Endodermal cell (in vitro differentiated cells): ENCODE data around the gene GORAB. TPM values are rescaled to one million over a fixed set of nuclear protein-coding genes. Genes with fewer than 3 reads are reported as not detected.

Source experiments
- DNase-seq: peaks from one replicate; pipeline ENCODE4 v3.0.0-alpha.2; 2017
- H3K27ac ChIP-seq: 2 replicates; pipeline ENCODE4 v1.5.1; 2013; ENCODE audit warnings: mild to moderate bottlenecking, low read depth, low read length, moderate library complexity
- H3K27me3 ChIP-seq: 2 replicates; pipeline ENCODE4 v1.6.1; 2013; ENCODE audit warnings: mild to moderate bottlenecking, low read length, moderate library complexity; ENCODE audit not compliant: insufficient read depth, control insufficient read depth, poor library complexity, severe bottlenecking
- H3K36me3 ChIP-seq: 2 replicates; pipeline ENCODE4 v1.7.0; 2013; ENCODE audit warnings: mild to moderate bottlenecking, low read length, moderate library complexity; ENCODE audit not compliant: control insufficient read depth, insufficient read depth
- H3K4me1 ChIP-seq: one replicate; pipeline ENCODE4 v1.7.0; 2013; ENCODE audit warnings: low read length; ENCODE audit not compliant: control insufficient read depth, insufficient read depth
- H3K4me3 ChIP-seq: 2 replicates; pipeline ENCODE4 v1.5.1; 2013; ENCODE audit warnings: mild to moderate bottlenecking, low read length, moderate library complexity
- H3K9ac ChIP-seq: 2 replicates; pipeline ENCODE4 v1.6.1; 2013; ENCODE audit warnings: mild to moderate bottlenecking, low read length, moderate library complexity; ENCODE audit not compliant: poor library complexity, severe bottlenecking; ENCODE audit errors: extremely low read depth
- H3K9me3 ChIP-seq: 2 replicates; pipeline ENCODE4 v1.6.1; 2013; ENCODE audit warnings: mild to moderate bottlenecking, low read length, moderate library complexity; ENCODE audit not compliant: control insufficient read depth
- H3K27ac Mint-ChIP-seq: 2 replicates; pipeline ENCODE4 v1.8.0; 2020; ENCODE audit warnings: mixed read lengths
- H3K27me3 Mint-ChIP-seq: 2 replicates; pipeline ENCODE4 v1.8.0; 2021; ENCODE audit warnings: mild to moderate bottlenecking, mixed read lengths; ENCODE audit not compliant: insufficient read depth
- H3K36me3 Mint-ChIP-seq: 2 replicates; pipeline ENCODE4 v1.8.0; 2020; ENCODE audit warnings: low read depth, mixed read lengths
- H3K4me1 Mint-ChIP-seq: 2 replicates; pipeline ENCODE4 v1.8.0; 2020; ENCODE audit warnings: mixed read lengths
- H3K4me3 Mint-ChIP-seq: 2 replicates; pipeline ENCODE4 v1.8.0; 2020; ENCODE audit warnings: mild to moderate bottlenecking, moderate library complexity, mixed read lengths
- H3K9me3 Mint-ChIP-seq: 2 replicates; pipeline ENCODE4 v1.8.0; 2020; ENCODE audit warnings: mild to moderate bottlenecking, mixed read lengths
- WGBS, 2 experiments: methylation state at CpG; one replicate each; pipeline versions ENCODE4 v1.1.5 to v1.1.7; 2013; ENCODE audit warnings: missing lambda C conversion rate in 2 of 2, mixed read lengths in 1 of 2; ENCODE audit not compliant: insufficient coverage in 1 of 2, insufficient read length in 1 of 2; 5-methylcytosine and 5-hydroxymethylcytosine counted together
- total RNA-seq, 2 donors: library from RNA; stranded (reverse); fragmentation: NEBNext Ultra II Directional in 1 of 2; extraction: Animal tissue kit (Norgen Biotek cat#: 25700) in 1 of 2; gene quantifications; 2 replicates in 1 of 2; 3 replicates in 1 of 2; pipeline ENCODE4 v1.2.1, GENCODE V29; 2021
- TF ChIP-seq, protein P1 (sequence below): fragments of 200-600 bp; sonication (generic); conservative IDR thresholded peaks from 2 replicates; pipeline ENCODE4 v1.5.0; 2021; ENCODE audit warnings: antibody characterized with exemption, mild to moderate bottlenecking

The GORAB gene
- total RNA-seq, 2 donors from 2014 or later = 10.0 to 15.9 TPM

- no peaks in the 10 kb centered on the region for H3K4me1 ChIP-seq
- no peaks in the 10 kb centered on the region for H3K9me3 ChIP-seq
- WGBS, 2 experiments = 87 to 94% methylated on average over 2 of the region's 2 CpGs
- peaks cover 16% of the 10 kb centered on the region for H3K27me3 Mint-ChIP-seq
- H3K27me3 ChIP-seq = peaks cover 11% of the 10 kb centered on the region
- TF ChIP-seq, protein P1, sequence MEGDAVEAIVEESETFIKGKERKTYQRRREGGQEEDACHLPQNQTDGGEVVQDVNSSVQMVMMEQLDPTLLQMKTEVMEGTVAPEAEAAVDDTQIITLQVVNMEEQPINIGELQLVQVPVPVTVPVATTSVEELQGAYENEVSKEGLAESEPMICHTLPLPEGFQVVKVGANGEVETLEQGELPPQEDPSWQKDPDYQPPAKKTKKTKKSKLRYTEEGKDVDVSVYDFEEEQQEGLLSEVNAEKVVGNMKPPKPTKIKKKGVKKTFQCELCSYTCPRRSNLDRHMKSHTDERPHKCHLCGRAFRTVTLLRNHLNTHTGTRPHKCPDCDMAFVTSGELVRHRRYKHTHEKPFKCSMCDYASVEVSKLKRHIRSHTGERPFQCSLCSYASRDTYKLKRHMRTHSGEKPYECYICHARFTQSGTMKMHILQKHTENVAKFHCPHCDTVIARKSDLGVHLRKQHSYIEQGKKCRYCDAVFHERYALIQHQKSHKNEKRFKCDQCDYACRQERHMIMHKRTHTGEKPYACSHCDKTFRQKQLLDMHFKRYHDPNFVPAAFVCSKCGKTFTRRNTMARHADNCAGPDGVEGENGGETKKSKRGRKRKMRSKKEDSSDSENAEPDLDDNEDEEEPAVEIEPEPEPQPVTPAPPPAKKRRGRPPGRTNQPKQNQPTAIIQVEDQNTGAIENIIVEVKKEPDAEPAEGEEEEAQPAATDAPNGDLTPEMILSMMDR = no peak
- no peaks in the 10 kb centered on the region for H3K9me3 Mint-ChIP-seq
- DNase-seq = no peak
- no peak overlapping the region for H3K27ac ChIP-seq
- no peak overlapping the region for H3K4me3 Mint-ChIP-seq
- no peaks in the 10 kb centered on the region for H3K36me3 Mint-ChIP-seq
- H3K4me1 Mint-ChIP-seq = peaks cover 7% of the 10 kb centered on the region
- H3K9ac ChIP-seq = no peak overlapping the region
- H3K36me3 ChIP-seq = no peaks in the 10 kb centered on the region
- no peak overlapping the region for H3K4me3 ChIP-seq
- H3K27ac Mint-ChIP-seq = no peak overlapping the region
Observed at GRCh38 chr1:170592591-170593111, 60.7 kb downstream of the GORAB start.

GRCh38 chr1:170593173-170594011 lies 61.4 kb downstream of the GORAB start:
- no peak overlapping the region for H3K4me3 Mint-ChIP-seq
- H3K27ac ChIP-seq = no peak overlapping the region

GRCh38 chr1:170594066-170594626 lies 62.2 kb downstream of the GORAB start:
- Histone ChIP-seq H3K9me3 (no peaks in the 10 kb centered on the region), H3K27me3 (peaks cover 3% of the 10 kb centered on the region), H3K4me1 (no peaks in the 10 kb centered on the region), H3K4me3 (no peak overlapping the region), H3K36me3 (no peaks in the 10 kb centered on the region), H3K9ac (no peak overlapping the region), H3K27ac (no peak overlapping the region)
- TF ChIP-seq, protein P1 = no peak
- 88 to 95% methylated on average over 3 to 5 of the region's 5 CpGs for WGBS, 2 experiments
- no peak overlapping the region for H3K4me3 Mint-ChIP-seq
- peaks cover 7% of the 10 kb centered on the region for H3K4me1 Mint-ChIP-seq
- no peaks in the 10 kb centered on the region for H3K9me3 Mint-ChIP-seq
- no peak overlapping the region for H3K27ac Mint-ChIP-seq
- H3K27me3 Mint-ChIP-seq = peaks cover 3% of the 10 kb centered on the region
- no peak for DNase-seq
- no peaks in the 10 kb centered on the region for H3K36me3 Mint-ChIP-seq

More at GRCh38 chr1:170593173-170594011, 61.4 kb downstream of the GORAB start:
- Histone ChIP-seq H3K9me3 (no peaks in the 10 kb centered on the region), H3K4me3 (no peak overlapping the region), H3K36me3 (no peaks in the 10 kb centered on the region), H3K4me1 (no peaks in the 10 kb centered on the region), H3K27me3 (peaks cover 10% of the 10 kb centered on the region), H3K9ac (no peak overlapping the region)
- no peaks in the 10 kb centered on the region for H3K9me3 Mint-ChIP-seq
- 81 to 88% methylated on average over 5 of the region's 5 CpGs for WGBS, 2 experiments
- TF ChIP-seq, protein P1 = no peak
- H3K4me1 Mint-ChIP-seq = peaks cover 7% of the 10 kb centered on the region
- no peaks in the 10 kb centered on the region for H3K36me3 Mint-ChIP-seq
- DNase-seq = no peak
- peaks cover 9% of the 10 kb centered on the region for H3K27me3 Mint-ChIP-seq
- H3K27ac Mint-ChIP-seq = no peak overlapping the region
